Smooth muscle cell (in vitro differentiated cells): ENCODE results near the gene KCNJ2. TPM values are rescaled to one million over a fixed set of nuclear protein-coding genes. Genes with fewer than 3 reads are reported as not detected.

ENCODE experiments used
- DNase-seq: peaks from one replicate; lab custom pipeline; 2025; ENCODE audit not compliant: unreplicated experiment; lab: John Stamatoyannopoulos, UW
- H2AFZ ChIP-seq: fragments of 200-600 bp; sonication (generic); 2 replicates; pipeline ENCODE4 v1.6.0; 2016; ENCODE audit warnings: antibody characterized with exemption, low read depth, mild to moderate bottlenecking
- H3F3A ChIP-seq: fragments of 200-600 bp; sonication (generic); 2 replicates; pipeline ENCODE4 v1.6.0; 2017; ENCODE audit warnings: antibody characterized with exemption, low read depth
- H3K27ac ChIP-seq: fragments of 200-600 bp; sonication (generic); 2 replicates; pipeline ENCODE4 v1.5.1; 2016; ENCODE audit warnings: low read depth, mild to moderate bottlenecking
- H3K27me3 ChIP-seq: fragments of 200-600 bp; sonication (generic); 2 replicates; pipeline ENCODE4 v1.6.1; 2016; ENCODE audit warnings: low read depth, mild to moderate bottlenecking
- H3K36me3 ChIP-seq: fragments of 200-600 bp; sonication (generic); 2 replicates; pipeline ENCODE4 v1.5.1; 2016; ENCODE audit warnings: low read depth
- H3K4me1 ChIP-seq: fragments of 200-600 bp; sonication (generic); 2 replicates; pipeline ENCODE4 v1.5.1; 2016; ENCODE audit warnings: low read depth
- H3K4me2 ChIP-seq: fragments of 200-600 bp; sonication (generic); 2 replicates; pipeline ENCODE4 v1.6.0; 2016; ENCODE audit warnings: mild to moderate bottlenecking
- H3K4me3 ChIP-seq: fragments of 200-600 bp; sonication (generic); 2 replicates; pipeline ENCODE4 v1.5.1; 2016; ENCODE audit warnings: mild to moderate bottlenecking
- H3K79me2 ChIP-seq: fragments of 200-600 bp; sonication (generic); 2 replicates; pipeline ENCODE4 v1.6.0; 2016; ENCODE audit warnings: low read depth, mild to moderate bottlenecking
- H3K9ac ChIP-seq: fragments of 200-600 bp; sonication (generic); 2 replicates; pipeline ENCODE4 v1.6.0; 2016; ENCODE audit warnings: low read depth
- H3K9me3 ChIP-seq: fragments of 200-600 bp; sonication (generic); replicated peaks from 2 replicates; pipeline ENCODE4 v1.5.1; 2016; ENCODE audit warnings: low read depth
- H4K20me1 ChIP-seq: fragments of 200-600 bp; sonication (generic); 2 replicates; pipeline ENCODE4 v1.6.0; 2016; ENCODE audit warnings: low read depth
- WGBS: methylation state at CpG from one replicate; pipeline ENCODE4 v1.1.7; 2016; ENCODE audit warnings: low lambda C conversion rate; 5-methylcytosine and 5-hydroxymethylcytosine counted together
- polyA plus RNA-seq: library from polyadenylated mRNA; unstranded; fragments of >200 nt; fragmentation: Nextera tagmentation; extraction: Ambion mirVana; gene quantifications from 2 replicates; pipeline ENCODE4 v1.2.1, GENCODE V29; 2016
- total RNA-seq: library from RNA; depleted of rRNA; stranded (reverse); fragments of >200 nt; gene quantifications from 2 replicates; pipeline ENCODE4 v1.2.3, GENCODE V29; 2014
- TF ChIP-seq, protein P1 (sequence below): fragments of 200-600 bp; sonication (generic); IDR thresholded peaks from 2 replicates; pipeline ENCODE4 v1.5.1; 2017; ENCODE audit warnings: borderline replicate concordance, mild to moderate bottlenecking, antibody characterized with exemption; ENCODE audit not compliant: insufficient read depth, poor library complexity, severe bottlenecking

Gene KCNJ2
- total and polyA plus RNA-seq, 2 experiments from 2014 or later = 0.06 to 1.8 TPM

DNA sequence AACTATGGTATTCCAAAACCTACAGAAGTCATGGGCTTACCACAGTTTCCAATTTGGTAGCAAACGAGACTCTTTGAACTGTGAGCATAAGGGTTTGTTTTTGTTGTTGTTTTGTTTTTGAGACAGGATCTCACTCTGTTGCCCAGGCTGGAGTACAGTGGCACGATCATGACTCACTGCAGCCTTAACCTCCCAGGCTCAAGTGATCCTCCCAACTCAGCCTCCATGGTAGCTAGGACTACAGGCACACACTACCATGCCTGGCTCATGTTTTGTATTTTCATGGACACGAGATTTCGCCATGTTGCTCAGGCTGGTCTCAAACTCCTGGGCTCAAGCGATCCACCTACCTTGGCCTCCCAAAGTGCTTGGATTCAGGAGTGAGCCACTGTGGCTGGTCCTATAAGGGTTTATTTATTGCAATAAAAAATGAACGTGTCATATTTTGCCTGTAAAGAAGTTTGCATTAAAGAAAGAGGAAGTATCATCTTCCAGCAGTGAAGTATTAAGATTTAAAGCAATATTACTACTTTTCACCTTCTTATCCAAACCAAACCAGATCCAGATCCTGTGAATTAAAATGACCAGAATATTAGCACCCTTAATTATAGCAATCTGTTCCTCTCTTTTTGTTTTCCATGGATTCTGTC lies 37.2 kb downstream of the KCNJ2 start:
- no peaks in the 10 kb centered on the region for H3K36me3 ChIP-seq

DNA sequence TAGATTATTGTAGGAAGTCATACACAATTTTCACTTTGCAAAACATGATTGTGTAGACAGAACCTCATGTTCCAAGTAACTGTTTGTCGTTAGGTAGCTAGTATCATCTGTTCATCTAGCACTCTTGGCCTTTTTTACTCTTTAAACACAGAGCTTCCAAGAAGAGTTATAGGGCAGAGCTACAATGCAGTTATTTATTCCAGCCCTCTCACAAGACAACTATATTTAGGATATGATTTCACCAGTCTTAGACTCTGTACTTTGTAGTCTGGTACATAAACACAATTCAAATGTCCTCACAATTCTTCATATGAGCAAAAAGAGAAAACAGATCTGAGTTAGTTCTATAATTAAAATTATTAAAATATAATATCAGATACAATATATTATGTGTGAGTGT lies 37.9 kb downstream of the KCNJ2 start:
- Histone ChIP-seq H3K36me3 (no peaks in the 10 kb centered on the region), H3K27ac (no peak overlapping the region), H4K20me1 (no peaks in the 10 kb centered on the region), H3K4me2 (no peak overlapping the region), H2AFZ (no peak overlapping the region), H3F3A (no peaks in the 10 kb centered on the region), H3K9me3 (no peaks in the 10 kb centered on the region), H3K27me3 (peaks cover 6% of the 10 kb centered on the region), H3K4me3 (no peak overlapping the region), H3K79me2 (no peaks in the 10 kb centered on the region), H3K4me1 (no peaks in the 10 kb centered on the region), H3K9ac (no peak overlapping the region)
- WGBS = 85% methylated on average over 1 of the region's 1 CpG
- TF ChIP-seq, protein P1, sequence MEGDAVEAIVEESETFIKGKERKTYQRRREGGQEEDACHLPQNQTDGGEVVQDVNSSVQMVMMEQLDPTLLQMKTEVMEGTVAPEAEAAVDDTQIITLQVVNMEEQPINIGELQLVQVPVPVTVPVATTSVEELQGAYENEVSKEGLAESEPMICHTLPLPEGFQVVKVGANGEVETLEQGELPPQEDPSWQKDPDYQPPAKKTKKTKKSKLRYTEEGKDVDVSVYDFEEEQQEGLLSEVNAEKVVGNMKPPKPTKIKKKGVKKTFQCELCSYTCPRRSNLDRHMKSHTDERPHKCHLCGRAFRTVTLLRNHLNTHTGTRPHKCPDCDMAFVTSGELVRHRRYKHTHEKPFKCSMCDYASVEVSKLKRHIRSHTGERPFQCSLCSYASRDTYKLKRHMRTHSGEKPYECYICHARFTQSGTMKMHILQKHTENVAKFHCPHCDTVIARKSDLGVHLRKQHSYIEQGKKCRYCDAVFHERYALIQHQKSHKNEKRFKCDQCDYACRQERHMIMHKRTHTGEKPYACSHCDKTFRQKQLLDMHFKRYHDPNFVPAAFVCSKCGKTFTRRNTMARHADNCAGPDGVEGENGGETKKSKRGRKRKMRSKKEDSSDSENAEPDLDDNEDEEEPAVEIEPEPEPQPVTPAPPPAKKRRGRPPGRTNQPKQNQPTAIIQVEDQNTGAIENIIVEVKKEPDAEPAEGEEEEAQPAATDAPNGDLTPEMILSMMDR = no peak
- DNase-seq = no peak

More for the DNA sequence above, 37.2 kb downstream of the KCNJ2 start:
- Histone ChIP-seq H3K4me1 (no peaks in the 10 kb centered on the region), H2AFZ (no peak overlapping the region), H3K4me3 (no peak overlapping the region), H3F3A (no peaks in the 10 kb centered on the region), H3K9ac (no peak overlapping the region), H3K4me2 (no peak overlapping the region), H3K79me2 (no peaks in the 10 kb centered on the region), H3K9me3 (no peaks in the 10 kb centered on the region), H3K27me3 (peaks cover 6% of the 10 kb centered on the region), H4K20me1 (no peaks in the 10 kb centered on the region), H3K27ac (no peak overlapping the region)
- DNase-seq = no peak
- TF ChIP-seq, protein P1 = no peak
- 92% methylated on average over 6 of the region's 6 CpGs for WGBS

DNA sequence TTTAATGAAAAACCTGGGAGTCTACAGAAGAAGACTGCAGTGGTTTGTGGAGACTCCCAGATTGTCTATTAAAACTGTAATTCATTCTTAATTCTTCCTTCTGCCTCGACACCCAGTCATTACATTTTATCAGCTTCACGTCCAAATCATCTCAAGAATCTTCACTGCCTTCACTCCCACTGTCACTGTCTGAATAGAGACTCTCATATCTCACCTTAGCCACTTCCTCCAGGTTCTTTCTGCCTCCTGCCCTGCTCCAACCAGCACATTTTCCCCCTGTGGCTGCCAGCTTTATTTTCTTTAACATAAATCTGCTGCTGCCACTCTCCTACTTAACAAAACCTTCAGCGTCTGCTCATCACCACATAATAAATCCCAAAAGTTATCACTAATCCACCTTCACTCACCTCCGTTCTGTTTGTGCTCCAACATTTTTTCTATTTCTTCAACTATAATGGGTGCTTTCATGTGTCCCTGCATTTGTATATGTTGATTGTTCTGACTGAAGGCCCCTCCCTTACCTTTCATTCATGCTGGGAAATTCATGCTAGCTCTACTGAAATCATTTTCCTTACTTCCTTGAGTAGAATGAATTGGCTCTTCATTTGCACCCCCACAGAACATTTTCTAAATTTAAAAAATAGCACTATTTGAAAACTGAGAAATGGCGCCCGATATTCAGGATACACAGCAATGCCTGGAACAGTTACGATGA lies 38.9 kb downstream of the KCNJ2 start:
- Histone ChIP-seq H3K9ac (no peak overlapping the region), H4K20me1 (no peaks in the 10 kb centered on the region), H3F3A (no peaks in the 10 kb centered on the region), H3K27ac (no peak overlapping the region), H3K9me3 (no peaks in the 10 kb centered on the region), H3K4me3 (no peak overlapping the region), H2AFZ (no peak overlapping the region), H3K27me3 (no peaks in the 10 kb centered on the region), H3K4me2 (no peak overlapping the region), H3K4me1 (no peaks in the 10 kb centered on the region), H3K79me2 (no peaks in the 10 kb centered on the region), H3K36me3 (no peaks in the 10 kb centered on the region)
- TF ChIP-seq, protein P1 = no peak
- WGBS = 80% methylated on average over 7 of the region's 7 CpGs
- no peak for DNase-seq
